Astrocyte (in vitro differentiated cells and primary cell): ENCODE measurements around the gene CPN2.

Source experiments
- CTCF ChIP-seq: IDR thresholded peaks from 2 replicates; pipeline ENCODE4 v1.5.1; 2011; ENCODE audit warnings: low read depth, mild to moderate bottlenecking, inconsistent platforms, low read length, moderate library complexity; ENCODE audit not compliant: insufficient read depth
- EZH2 ChIP-seq: IDR thresholded peaks from 2 replicates; pipeline ENCODE4 v1.6.1; 2012; ENCODE audit warnings: mild to moderate bottlenecking, low read length, inconsistent platforms; ENCODE audit not compliant: insufficient read depth

GRCh38 chr3:194336601-194337355 is 14.3 kb downstream of the CPN2 start:
- TF ChIP-seq EZH2 (no peak), CTCF (no peak)
